Smooth muscle cell (in vitro differentiated cells): ENCODE results near the gene SEC61B. TPM values are rescaled to one million over a fixed set of nuclear protein-coding genes. Genes with fewer than 3 reads are reported as not detected.

Source experiments
- DNase-seq: peaks from one replicate; lab custom pipeline; 2025; ENCODE audit not compliant: unreplicated experiment; lab: John Stamatoyannopoulos, UW
- H2AFZ ChIP-seq: fragments of 200-600 bp; sonication (generic); 2 replicates; pipeline ENCODE4 v1.6.0; 2016; ENCODE audit warnings: antibody characterized with exemption, low read depth, mild to moderate bottlenecking
- H3F3A ChIP-seq: fragments of 200-600 bp; sonication (generic); 2 replicates; pipeline ENCODE4 v1.6.0; 2017; ENCODE audit warnings: antibody characterized with exemption, low read depth
- H3K27ac ChIP-seq: fragments of 200-600 bp; sonication (generic); 2 replicates; pipeline ENCODE4 v1.5.1; 2016; ENCODE audit warnings: low read depth, mild to moderate bottlenecking
- H3K27me3 ChIP-seq: fragments of 200-600 bp; sonication (generic); 2 replicates; pipeline ENCODE4 v1.6.1; 2016; ENCODE audit warnings: low read depth, mild to moderate bottlenecking
- H3K36me3 ChIP-seq: fragments of 200-600 bp; sonication (generic); 2 replicates; pipeline ENCODE4 v1.5.1; 2016; ENCODE audit warnings: low read depth
- H3K4me1 ChIP-seq: fragments of 200-600 bp; sonication (generic); 2 replicates; pipeline ENCODE4 v1.5.1; 2016; ENCODE audit warnings: low read depth
- H3K4me2 ChIP-seq: fragments of 200-600 bp; sonication (generic); 2 replicates; pipeline ENCODE4 v1.6.0; 2016; ENCODE audit warnings: mild to moderate bottlenecking
- H3K4me3 ChIP-seq: fragments of 200-600 bp; sonication (generic); 2 replicates; pipeline ENCODE4 v1.5.1; 2016; ENCODE audit warnings: mild to moderate bottlenecking
- H3K79me2 ChIP-seq: fragments of 200-600 bp; sonication (generic); 2 replicates; pipeline ENCODE4 v1.6.0; 2016; ENCODE audit warnings: low read depth, mild to moderate bottlenecking
- H3K9ac ChIP-seq: fragments of 200-600 bp; sonication (generic); 2 replicates; pipeline ENCODE4 v1.6.0; 2016; ENCODE audit warnings: low read depth
- H3K9me3 ChIP-seq: fragments of 200-600 bp; sonication (generic); replicated peaks from 2 replicates; pipeline ENCODE4 v1.5.1; 2016; ENCODE audit warnings: low read depth
- H4K20me1 ChIP-seq: fragments of 200-600 bp; sonication (generic); 2 replicates; pipeline ENCODE4 v1.6.0; 2016; ENCODE audit warnings: low read depth
- WGBS: methylation state at CpG from one replicate; pipeline ENCODE4 v1.1.7; 2016; ENCODE audit warnings: low lambda C conversion rate; 5-methylcytosine and 5-hydroxymethylcytosine counted together
- polyA plus RNA-seq: library from polyadenylated mRNA; unstranded; fragments of >200 nt; fragmentation: Nextera tagmentation; extraction: Ambion mirVana; gene quantifications from 2 replicates; pipeline ENCODE4 v1.2.1, GENCODE V29; 2016
- total RNA-seq: library from RNA; depleted of rRNA; stranded (reverse); fragments of >200 nt; gene quantifications from 2 replicates; pipeline ENCODE4 v1.2.3, GENCODE V29; 2014
- TF ChIP-seq, protein P1 (sequence below): fragments of 200-600 bp; sonication (generic); IDR thresholded peaks from 2 replicates; pipeline ENCODE4 v1.5.1; 2017; ENCODE audit warnings: borderline replicate concordance, mild to moderate bottlenecking, antibody characterized with exemption; ENCODE audit not compliant: insufficient read depth, poor library complexity, severe bottlenecking

SEC61B gene
- total and polyA plus RNA-seq, 2 experiments from 2014 or later, result 385 to 549 TPM

DNA sequence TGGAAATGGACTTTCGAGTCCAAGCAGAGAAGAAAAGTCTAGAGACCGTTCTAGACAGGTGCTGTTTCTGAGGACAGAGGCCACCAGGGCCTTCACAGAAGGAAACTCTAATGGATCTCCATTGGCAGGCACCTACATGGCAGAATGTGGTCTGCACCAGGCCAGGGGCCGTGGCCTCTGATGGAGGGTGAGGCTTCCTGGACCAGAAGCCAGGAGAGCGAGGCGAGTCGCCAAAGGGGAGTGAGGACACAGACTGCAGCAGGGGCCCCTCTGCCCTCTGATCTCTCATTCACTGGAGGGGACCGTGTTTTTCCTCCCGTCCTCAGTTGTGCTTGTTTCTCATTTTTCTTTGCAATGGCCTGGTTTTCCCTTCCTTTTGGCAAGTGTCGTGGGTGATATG is 41.4 kb upstream of the SEC61B start:
- Histone ChIP-seq H3K79me2 (no peaks in the 10 kb centered on the region), H3K4me2 (peak overlapping the region; percentile 59), H3K4me3 (no peak overlapping the region), H3K27ac (peak overlapping the region; percentile 94), H3K36me3 (no peaks in the 10 kb centered on the region), H3K9ac (peak overlapping the region; percentile 67), H3K4me1 (peaks cover 24% of the 10 kb centered on the region), H3F3A (peaks cover 14% of the 10 kb centered on the region), H3K9me3 (no peaks in the 10 kb centered on the region), H4K20me1 (no peaks in the 10 kb centered on the region), H3K27me3 (no peaks in the 10 kb centered on the region), H2AFZ (no peak overlapping the region)
- DNase-seq, result no peak
- TF ChIP-seq, protein P1, sequence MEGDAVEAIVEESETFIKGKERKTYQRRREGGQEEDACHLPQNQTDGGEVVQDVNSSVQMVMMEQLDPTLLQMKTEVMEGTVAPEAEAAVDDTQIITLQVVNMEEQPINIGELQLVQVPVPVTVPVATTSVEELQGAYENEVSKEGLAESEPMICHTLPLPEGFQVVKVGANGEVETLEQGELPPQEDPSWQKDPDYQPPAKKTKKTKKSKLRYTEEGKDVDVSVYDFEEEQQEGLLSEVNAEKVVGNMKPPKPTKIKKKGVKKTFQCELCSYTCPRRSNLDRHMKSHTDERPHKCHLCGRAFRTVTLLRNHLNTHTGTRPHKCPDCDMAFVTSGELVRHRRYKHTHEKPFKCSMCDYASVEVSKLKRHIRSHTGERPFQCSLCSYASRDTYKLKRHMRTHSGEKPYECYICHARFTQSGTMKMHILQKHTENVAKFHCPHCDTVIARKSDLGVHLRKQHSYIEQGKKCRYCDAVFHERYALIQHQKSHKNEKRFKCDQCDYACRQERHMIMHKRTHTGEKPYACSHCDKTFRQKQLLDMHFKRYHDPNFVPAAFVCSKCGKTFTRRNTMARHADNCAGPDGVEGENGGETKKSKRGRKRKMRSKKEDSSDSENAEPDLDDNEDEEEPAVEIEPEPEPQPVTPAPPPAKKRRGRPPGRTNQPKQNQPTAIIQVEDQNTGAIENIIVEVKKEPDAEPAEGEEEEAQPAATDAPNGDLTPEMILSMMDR, result no peak
- WGBS, result 89% methylated on average over 9 of the region's 9 CpGs

DNA sequence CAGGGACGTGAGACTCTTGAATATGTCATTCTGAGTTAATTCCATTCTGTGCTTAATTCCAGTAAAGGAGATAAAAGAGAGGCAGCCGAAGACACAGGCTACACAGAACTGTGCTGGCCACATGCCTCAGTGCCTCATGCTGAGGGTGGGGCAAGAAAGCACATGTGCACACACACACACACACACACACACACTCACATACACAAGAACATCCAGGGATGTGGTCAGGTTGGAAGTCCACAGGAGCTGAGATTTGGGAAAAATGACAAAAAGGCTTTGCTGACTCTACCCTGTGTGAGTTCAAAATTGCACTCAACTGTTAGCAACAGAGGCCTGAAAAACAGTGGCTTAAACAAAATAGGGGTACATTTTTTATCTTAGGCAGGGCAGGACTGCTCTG is 40.9 kb upstream of the SEC61B start:
- TF ChIP-seq, protein P1, result no peak
- peak overlapping the region; percentile 94 for H3K27ac ChIP-seq
- H3K27me3 ChIP-seq, result no peaks in the 10 kb centered on the region
- DNase-seq, result no peak
- 31% methylated on average over 2 of the region's 2 CpGs for WGBS
- H3K4me3 ChIP-seq, result no peak overlapping the region
- H3K9me3 ChIP-seq, result no peaks in the 10 kb centered on the region
- H3F3A ChIP-seq, result peaks cover 14% of the 10 kb centered on the region
- H4K20me1 ChIP-seq, result no peaks in the 10 kb centered on the region
- H3K4me1 ChIP-seq, result peaks cover 22% of the 10 kb centered on the region
- H2AFZ ChIP-seq, result no peak overlapping the region
- H3K36me3 ChIP-seq, result no peaks in the 10 kb centered on the region
- H3K4me2 ChIP-seq, result peak overlapping the region; percentile 59
- H3K79me2 ChIP-seq, result no peaks in the 10 kb centered on the region
- H3K9ac ChIP-seq, result peak overlapping the region; percentile 67

DNA sequence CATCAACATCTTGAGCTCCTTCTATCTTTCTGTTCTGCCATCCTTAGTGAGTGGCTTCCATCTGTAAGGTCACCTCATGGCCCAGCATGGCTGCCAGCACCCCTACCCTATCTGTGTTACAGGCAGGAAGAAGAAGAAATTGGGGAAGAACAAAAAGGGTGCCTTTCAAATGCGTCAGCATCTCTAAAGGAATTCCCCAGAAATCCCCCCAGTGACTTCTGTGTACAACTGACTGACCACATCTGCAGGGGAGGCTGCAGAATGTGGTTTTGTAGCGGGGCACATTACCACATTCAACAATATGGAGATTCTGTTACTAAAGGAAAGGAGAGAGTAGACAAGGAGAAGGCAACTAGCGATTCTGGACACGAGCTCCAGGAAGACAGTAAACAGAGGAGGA is 40.5 kb upstream of the SEC61B start:
- H3K4me1 ChIP-seq, result peaks cover 18% of the 10 kb centered on the region
- no peaks in the 10 kb centered on the region for H3K9me3 ChIP-seq
- 30% methylated on average over 4 of the region's 4 CpGs for WGBS
- TF ChIP-seq, protein P1, result no peak
- no peaks in the 10 kb centered on the region for H3K79me2 ChIP-seq
- H4K20me1 ChIP-seq, result no peaks in the 10 kb centered on the region
- no peak overlapping the region for H3K4me3 ChIP-seq
- DNase-seq, result no peak
- H3K4me2 ChIP-seq, result peak overlapping the region; percentile 59
- no peaks in the 10 kb centered on the region for H3K36me3 ChIP-seq
- H3F3A ChIP-seq, result peaks cover 14% of the 10 kb centered on the region
- H3K9ac ChIP-seq, result peak overlapping the region; percentile 81
- peak overlapping the region; percentile 94 for H3K27ac ChIP-seq
- no peaks in the 10 kb centered on the region for H3K27me3 ChIP-seq
- no peak overlapping the region for H2AFZ ChIP-seq

DNA sequence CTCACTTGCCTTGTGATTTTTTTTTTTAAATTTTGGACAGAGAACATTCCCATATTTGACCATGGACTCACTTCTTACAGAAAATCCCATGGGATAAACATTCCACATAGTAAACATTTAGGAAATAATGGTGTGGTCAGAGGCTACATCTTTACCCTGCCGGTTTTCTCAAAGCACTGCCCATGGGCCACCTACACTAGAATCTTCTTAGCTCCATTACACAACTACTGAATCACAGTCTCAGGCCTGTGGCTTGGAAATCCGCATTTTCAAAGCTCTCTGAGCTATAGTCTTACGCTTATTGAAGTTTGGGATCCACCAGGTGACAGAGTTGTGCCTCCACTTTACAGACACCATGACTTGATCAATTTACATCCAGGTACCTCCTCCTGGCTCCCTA is 39.7 kb upstream of the SEC61B start:
- H3K9me3 ChIP-seq, result no peaks in the 10 kb centered on the region
- H3K4me2 ChIP-seq, result peak overlapping the region; percentile 59
- H3K27ac ChIP-seq, result peak overlapping the region; percentile 94
- H3K27me3 ChIP-seq, result peaks cover 3% of the 10 kb centered on the region
- H3K79me2 ChIP-seq, result no peaks in the 10 kb centered on the region
- H3K4me1 ChIP-seq, result peaks cover 12% of the 10 kb centered on the region
- H3K36me3 ChIP-seq, result no peaks in the 10 kb centered on the region
- DNase-seq, result no peak
- H3F3A ChIP-seq, result peaks cover 14% of the 10 kb centered on the region
- TF ChIP-seq, protein P1, result no peak
- peak overlapping the region; percentile 81 for H3K9ac ChIP-seq
- no peak overlapping the region for H3K4me3 ChIP-seq
- no peaks in the 10 kb centered on the region for H4K20me1 ChIP-seq
- 42% methylated on average over 3 of the region's 3 CpGs for WGBS
- H2AFZ ChIP-seq, result no peak overlapping the region
